Ovary (tissue), 3 donors: Measurements from ENCODE around the gene PRDM16.

Source experiments
- EP300 ChIP-seq: sonication (generic); formaldehyde crosslinking; IDR thresholded peaks from one replicate; pipeline ENCODE4 v1.6.1; 2017; ENCODE audit warnings: antibody characterized with exemption
- POLR2A ChIP-seq: fragments of 450-650 bp; IDR thresholded peaks from one replicate; pipeline ENCODE4 v1.6.1; 2017; ENCODE audit warnings: antibody characterized with exemption, mild to moderate bottlenecking, moderate library complexity
- TF ChIP-seq, protein P1 (sequence below), 3 donors: fragments of 450-650 bp in 2 of 3; fragments of 200-600 bp in 1 of 3; IDR thresholded peaks; one replicate each; pipeline versions ENCODE4 v1.5.1 to v1.8.0; 2016 to 2022; ENCODE audit warnings: antibody characterized with exemption in 3 of 3, mild to moderate bottlenecking in 1 of 3
- donor health status: DM: no; HTN: no; CAD: no.

DNA sequence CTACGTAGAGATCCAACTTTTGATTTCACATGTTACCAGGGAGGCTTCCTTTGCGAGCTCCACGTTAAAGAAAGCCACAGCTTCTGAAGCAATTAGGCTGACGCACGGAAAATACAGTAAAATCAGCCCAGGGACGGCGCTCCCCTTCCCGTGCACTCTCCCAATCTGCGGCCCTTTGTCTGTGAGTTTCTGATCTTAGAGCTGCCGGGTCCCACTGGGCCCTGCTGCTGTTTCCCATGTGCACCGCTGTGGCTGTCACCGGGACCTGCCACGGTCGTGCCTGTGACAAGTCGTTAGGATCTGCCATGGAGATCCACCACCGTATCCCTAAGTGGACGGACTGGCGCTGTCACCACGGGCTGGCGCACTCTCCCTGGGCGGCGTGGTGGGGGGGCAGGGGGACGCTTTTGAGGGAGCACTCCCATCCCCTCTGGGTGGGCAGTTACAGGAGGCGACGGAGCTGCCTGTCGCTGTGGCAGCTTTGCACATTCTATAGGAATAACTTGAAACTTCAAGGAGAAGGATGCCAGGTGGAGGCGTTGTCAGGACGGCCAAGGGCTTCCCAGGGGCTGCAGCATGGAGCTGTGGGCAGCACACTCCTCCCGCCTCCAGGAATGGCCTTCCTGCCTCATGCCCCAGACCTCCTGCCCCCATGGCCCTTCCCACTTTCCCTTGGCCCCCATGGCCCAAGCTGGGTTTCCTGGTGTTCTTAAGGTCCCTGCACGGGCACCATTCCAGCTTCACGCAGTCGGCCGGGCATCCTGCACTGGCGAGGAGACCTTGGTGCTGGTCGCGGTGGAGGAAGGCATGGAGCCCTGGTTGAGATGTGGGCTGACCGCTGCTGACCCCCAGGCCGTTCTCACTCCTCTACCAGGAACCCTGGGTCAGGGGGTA, 85.1 kb downstream of the PRDM16 start:
- TF ChIP-seq, protein P1, sequence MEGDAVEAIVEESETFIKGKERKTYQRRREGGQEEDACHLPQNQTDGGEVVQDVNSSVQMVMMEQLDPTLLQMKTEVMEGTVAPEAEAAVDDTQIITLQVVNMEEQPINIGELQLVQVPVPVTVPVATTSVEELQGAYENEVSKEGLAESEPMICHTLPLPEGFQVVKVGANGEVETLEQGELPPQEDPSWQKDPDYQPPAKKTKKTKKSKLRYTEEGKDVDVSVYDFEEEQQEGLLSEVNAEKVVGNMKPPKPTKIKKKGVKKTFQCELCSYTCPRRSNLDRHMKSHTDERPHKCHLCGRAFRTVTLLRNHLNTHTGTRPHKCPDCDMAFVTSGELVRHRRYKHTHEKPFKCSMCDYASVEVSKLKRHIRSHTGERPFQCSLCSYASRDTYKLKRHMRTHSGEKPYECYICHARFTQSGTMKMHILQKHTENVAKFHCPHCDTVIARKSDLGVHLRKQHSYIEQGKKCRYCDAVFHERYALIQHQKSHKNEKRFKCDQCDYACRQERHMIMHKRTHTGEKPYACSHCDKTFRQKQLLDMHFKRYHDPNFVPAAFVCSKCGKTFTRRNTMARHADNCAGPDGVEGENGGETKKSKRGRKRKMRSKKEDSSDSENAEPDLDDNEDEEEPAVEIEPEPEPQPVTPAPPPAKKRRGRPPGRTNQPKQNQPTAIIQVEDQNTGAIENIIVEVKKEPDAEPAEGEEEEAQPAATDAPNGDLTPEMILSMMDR (IDR thresholded peaks at IDR 0.05): no peak
- TF ChIP-seq POLR2A (no peak), EP300 (no peak)
